Measurements from ENCODE around the gene CD22.
"Not testable (repeated sequence)": the region's sequence is repeated elsewhere in the genome, so short reads cannot be mapped to it uniquely, and the experiment has no call there.

Gene CD22

DNA sequence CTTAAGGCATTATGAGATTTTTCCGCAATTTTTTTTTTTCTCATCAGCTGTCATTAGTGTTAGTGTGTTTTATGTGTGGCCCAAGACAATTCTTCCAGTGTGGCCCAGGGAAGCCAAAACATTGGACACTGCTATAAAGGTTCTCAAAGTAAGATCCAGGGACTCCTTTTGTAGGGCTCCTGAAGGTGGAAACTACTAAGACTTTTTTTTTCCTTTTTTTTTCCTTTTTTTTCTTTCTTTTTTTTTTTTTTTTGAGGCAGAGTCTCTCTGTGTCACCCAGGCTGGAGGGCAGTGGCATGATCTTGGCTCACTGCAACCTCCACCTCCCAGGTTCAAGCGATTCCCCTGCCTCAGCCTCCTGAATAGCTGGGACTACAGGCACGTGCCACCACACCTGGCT is 43.5 kb upstream of the CD22 start:
- H3K9me3 ChIP-seq (ENCODE audit: control insufficient read depth, insufficient read depth, low read depth, low read length); H3K27ac ChIP-seq (ENCODE audit: extremely low read depth, low read depth, low read length); H3K4me3 ChIP-seq (ENCODE audit: low read depth, low read length); H3K36me3 ChIP-seq (ENCODE audit: control insufficient read depth in 2 of 2, insufficient read depth in 1 of 2, low read length in 2 of 2); H3K4me1 ChIP-seq (ENCODE audit: control insufficient read depth, insufficient read depth, low read length): not testable (repeated sequence)
- TF ChIP-seq, protein P1, sequence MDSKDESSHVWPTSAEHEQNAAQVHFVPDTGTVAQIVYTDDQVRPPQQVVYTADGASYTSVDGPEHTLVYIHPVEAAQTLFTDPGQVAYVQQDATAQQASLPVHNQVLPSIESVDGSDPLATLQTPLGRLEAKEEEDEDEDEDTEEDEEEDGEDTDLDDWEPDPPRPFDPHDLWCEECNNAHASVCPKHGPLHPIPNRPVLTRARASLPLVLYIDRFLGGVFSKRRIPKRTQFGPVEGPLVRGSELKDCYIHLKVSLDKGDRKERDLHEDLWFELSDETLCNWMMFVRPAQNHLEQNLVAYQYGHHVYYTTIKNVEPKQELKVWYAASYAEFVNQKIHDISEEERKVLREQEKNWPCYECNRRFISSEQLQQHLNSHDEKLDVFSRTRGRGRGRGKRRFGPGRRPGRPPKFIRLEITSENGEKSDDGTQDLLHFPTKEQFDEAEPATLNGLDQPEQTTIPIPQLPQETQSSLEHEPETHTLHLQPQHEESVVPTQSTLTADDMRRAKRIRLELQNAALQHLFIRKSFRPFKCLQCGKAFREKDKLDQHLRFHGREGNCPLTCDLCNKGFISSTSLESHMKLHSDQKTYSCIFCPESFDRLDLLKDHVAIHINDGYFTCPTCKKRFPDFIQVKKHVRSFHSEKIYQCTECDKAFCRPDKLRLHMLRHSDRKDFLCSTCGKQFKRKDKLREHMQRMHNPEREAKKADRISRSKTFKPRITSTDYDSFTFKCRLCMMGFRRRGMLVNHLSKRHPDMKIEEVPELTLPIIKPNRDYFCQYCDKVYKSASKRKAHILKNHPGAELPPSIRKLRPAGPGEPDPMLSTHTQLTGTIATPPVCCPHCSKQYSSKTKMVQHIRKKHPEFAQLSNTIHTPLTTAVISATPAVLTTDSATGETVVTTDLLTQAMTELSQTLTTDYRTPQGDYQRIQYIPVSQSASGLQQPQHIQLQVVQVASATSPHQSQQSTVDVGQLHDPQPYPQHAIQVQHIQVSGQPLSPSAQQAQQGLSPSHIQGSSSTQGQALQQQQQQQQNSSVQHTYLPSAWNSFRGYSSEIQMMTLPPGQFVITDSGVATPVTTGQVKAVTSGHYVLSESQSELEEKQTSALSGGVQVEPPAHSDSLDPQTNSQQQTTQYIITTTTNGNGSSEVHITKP (tag by site-specific recombination; IDR thresholded peaks at IDR 0.05), result peak; percentile 51
- TF ChIP-seq, protein P2, sequence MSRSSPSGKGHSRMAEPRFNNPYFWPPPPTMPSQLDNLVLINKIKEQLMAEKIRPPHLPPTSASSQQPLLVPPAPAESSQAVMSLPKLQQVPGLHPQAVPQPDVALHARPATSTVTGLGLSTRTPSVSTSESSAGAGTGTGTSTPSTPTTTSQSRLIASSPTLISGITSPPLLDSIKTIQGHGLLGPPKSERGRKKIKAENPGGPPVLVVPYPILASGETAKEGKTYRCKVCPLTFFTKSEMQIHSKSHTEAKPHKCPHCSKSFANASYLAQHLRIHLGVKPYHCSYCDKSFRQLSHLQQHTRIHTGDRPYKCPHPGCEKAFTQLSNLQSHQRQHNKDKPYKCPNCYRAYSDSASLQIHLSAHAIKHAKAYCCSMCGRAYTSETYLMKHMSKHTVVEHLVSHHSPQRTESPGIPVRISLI (tag by site-specific recombination; IDR thresholded peaks at IDR 0.05), result peak; percentile 94
- CTCF ChIA-PET, result interaction anchor here (1.1 to 3.7 kb wide), 2 partner anchors 10 to 16 kb away, joined by 3 to 17 read pairs; no protein-coding TSS in a partner anchor
- POLR2A ChIA-PET, result interaction anchor here (0.7 to 4.7 kb wide), 2 partner anchors 16 to 200 kb away, joined by 3 to 17 read pairs; partner anchors contain the start of gene USF2

DNA sequence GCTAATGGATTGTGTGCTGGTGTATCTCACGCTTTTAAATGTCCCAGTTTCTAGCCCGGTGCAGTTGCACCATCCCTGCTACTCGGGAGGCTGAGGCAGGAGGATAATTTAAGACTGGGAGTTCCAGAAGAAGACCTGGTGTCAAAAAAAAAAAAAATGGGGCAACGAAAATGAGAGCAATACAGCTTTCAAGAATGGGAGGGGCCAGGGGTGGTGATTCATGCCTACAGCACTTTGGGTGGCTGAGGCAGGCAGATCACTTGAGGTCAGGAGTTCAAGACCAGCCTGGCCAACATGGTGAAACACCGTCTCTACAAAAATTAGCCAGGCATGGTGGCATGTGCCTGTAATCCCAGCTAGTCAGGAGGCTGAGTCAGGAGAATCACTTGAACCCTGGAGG is 42.9 kb upstream of the CD22 start:
- H3K36me3 ChIP-seq (ENCODE audit: control insufficient read depth in 2 of 2, insufficient read depth in 1 of 2, low read length in 2 of 2); H3K4me3 ChIP-seq (ENCODE audit: low read depth, low read length); H3K4me1 ChIP-seq (ENCODE audit: control insufficient read depth, insufficient read depth, low read length); H3K27ac ChIP-seq (ENCODE audit: extremely low read depth, low read depth, low read length); H3K9me3 ChIP-seq (ENCODE audit: control insufficient read depth, insufficient read depth, low read depth, low read length): not testable (repeated sequence)
- TF ChIP-seq, protein P3, sequence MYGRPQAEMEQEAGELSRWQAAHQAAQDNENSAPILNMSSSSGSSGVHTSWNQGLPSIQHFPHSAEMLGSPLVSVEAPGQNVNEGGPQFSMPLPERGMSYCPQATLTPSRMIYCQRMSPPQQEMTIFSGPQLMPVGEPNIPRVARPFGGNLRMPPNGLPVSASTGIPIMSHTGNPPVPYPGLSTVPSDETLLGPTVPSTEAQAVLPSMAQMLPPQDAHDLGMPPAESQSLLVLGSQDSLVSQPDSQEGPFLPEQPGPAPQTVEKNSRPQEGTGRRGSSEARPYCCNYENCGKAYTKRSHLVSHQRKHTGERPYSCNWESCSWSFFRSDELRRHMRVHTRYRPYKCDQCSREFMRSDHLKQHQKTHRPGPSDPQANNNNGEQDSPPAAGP (tag by site-specific recombination; IDR thresholded peaks at IDR 0.05), result 0 out of 2 replicates have a peak, but pooled peaks have one; percentile 34
- CTCF ChIA-PET, result interaction anchor here (3.7 kb wide), 1 partner anchor 11 kb away, joined by 17 read pairs; no protein-coding TSS in a partner anchor
- POLR2A ChIA-PET, result interaction anchor here (0.7 to 4.7 kb wide), 2 partner anchors 17 to 199 kb away, joined by 3 to 17 read pairs; partner anchors contain the start of gene USF2

DNA sequence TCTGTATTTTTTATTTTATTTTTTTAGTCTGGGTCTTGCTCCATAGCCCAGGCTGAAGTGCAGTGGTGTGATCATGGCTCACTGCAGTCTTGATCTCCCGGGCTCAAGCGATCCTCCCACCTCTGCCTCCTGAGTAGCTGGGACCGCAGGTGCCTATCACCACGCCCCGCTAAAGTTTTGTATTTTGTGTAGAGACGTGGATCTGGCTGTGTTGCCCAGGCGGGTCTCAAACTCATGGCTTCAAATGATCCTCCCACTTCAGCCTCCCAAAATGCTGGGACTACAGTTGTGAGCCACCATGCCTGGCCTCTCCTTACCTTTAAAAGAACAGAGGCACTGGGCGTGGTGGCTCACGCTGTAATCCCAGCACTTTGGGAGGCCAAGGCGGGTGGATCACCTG is 41.3 kb upstream of the CD22 start:
- POLR2A ChIA-PET, result interaction anchor here (4.7 kb wide), 1 partner anchor 19 kb away, joined by 17 read pairs; the partner anchor contains the start of gene USF2
- Histone ChIP-seq H3K36me3 (ENCODE audit: control insufficient read depth in 2 of 2, insufficient read depth in 1 of 2, low read length in 2 of 2) (no peaks in the 10 kb centered on the region), H3K4me1 (ENCODE audit: control insufficient read depth, insufficient read depth, low read length) (peaks cover 8% of the 10 kb centered on the region), H3K27ac (ENCODE audit: extremely low read depth, low read depth, low read length) (no peak overlapping the region), H3K9me3 (ENCODE audit: control insufficient read depth, insufficient read depth, low read depth, low read length) (no peaks in the 10 kb centered on the region), H3K4me3 (ENCODE audit: low read depth, low read length) (no peak overlapping the region)
- CTCF ChIA-PET, result interaction anchor here (0.5 to 3.7 kb wide), 11 partner anchors 13 to 1288 kb away, joined by 3 to 17 read pairs (median 3); no protein-coding TSS in a partner anchor
- TF ChIP-seq, protein P4, sequence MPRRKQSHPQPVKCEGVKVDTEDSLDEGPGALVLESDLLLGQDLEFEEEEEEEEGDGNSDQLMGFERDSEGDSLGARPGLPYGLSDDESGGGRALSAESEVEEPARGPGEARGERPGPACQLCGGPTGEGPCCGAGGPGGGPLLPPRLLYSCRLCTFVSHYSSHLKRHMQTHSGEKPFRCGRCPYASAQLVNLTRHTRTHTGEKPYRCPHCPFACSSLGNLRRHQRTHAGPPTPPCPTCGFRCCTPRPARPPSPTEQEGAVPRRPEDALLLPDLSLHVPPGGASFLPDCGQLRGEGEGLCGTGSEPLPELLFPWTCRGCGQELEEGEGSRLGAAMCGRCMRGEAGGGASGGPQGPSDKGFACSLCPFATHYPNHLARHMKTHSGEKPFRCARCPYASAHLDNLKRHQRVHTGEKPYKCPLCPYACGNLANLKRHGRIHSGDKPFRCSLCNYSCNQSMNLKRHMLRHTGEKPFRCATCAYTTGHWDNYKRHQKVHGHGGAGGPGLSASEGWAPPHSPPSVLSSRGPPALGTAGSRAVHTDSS (tag by site-specific recombination; IDR thresholded peaks at IDR 0.05), result no peak
- peak; percentile 72; the same call in 1 of the 2 replicates for TF ChIP-seq ZNF121 (tag by site-specific recombination; IDR thresholded peaks at IDR 0.05)

DNA sequence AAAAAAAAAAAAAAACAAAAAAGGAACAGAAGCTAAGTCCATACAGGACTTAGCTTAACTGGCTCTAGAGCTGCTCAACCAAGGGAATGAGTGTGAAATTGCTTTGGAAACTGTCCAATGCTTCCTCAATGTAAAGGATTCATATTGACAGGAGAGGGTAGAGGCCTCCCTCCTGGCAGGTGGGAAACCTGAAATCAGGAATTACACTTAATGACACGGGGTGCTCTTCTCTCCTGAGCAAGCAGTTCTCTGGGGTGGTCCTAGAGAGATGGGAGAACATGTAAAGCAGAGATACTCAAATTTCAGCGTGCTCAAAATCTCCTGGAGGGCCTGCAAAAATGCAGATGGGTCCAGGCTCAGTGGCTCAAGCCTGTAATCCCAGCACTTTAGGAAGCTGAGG is 40.7 kb upstream of the CD22 start:
- no peak overlapping the region for H3K4me3 ChIP-seq (ENCODE audit: low read depth, low read length)
- POLR2A ChIA-PET, result interaction anchor here (4.7 kb wide), 1 partner anchor 19 kb away, joined by 17 read pairs; the partner anchor contains the start of gene USF2
- no peak overlapping the region for H3K27ac ChIP-seq (ENCODE audit: extremely low read depth, low read depth, low read length)
- CTCF ChIA-PET, result interaction anchor here (0.6 to 3.7 kb wide), 11 partner anchors 13 to 304 kb away, joined by 3 to 17 read pairs (median 4); no protein-coding TSS in a partner anchor
- no peaks in the 10 kb centered on the region for H3K9me3 ChIP-seq (ENCODE audit: control insufficient read depth, insufficient read depth, low read depth, low read length)
- H3K36me3 ChIP-seq (ENCODE audit: control insufficient read depth in 2 of 2, insufficient read depth in 1 of 2, low read length in 2 of 2), result no peaks in the 10 kb centered on the region
- H3K4me1 ChIP-seq (ENCODE audit: control insufficient read depth, insufficient read depth, low read length), result peaks cover 8% of the 10 kb centered on the region
- TF ChIP-seq ZNF677 (tag by site-specific recombination; IDR thresholded peaks at IDR 0.05) (no peak), ZNF112 (tag by site-specific recombination; IDR thresholded peaks at IDR 0.05) (no peak), BCL11B (tag by site-specific recombination; IDR thresholded peaks at IDR 0.05; ENCODE audit: low read depth) (no peak), ZNF423 (tag by site-specific recombination; IDR thresholded peaks at IDR 0.05) (no peak), ZNF555 (tag by site-specific recombination; conservative IDR thresholded peaks at IDR 0.05) (no peak), ZBTB21 (tag by site-specific recombination; IDR thresholded peaks at IDR 0.05) (no peak), ZNF266 (tag by site-specific recombination; IDR thresholded peaks at IDR 0.05; ENCODE audit: low read depth) (no peak)
- TF ChIP-seq, protein P4 (tag by site-specific recombination; IDR thresholded peaks at IDR 0.05), result no peak
- TF ChIP-seq, protein P5, sequence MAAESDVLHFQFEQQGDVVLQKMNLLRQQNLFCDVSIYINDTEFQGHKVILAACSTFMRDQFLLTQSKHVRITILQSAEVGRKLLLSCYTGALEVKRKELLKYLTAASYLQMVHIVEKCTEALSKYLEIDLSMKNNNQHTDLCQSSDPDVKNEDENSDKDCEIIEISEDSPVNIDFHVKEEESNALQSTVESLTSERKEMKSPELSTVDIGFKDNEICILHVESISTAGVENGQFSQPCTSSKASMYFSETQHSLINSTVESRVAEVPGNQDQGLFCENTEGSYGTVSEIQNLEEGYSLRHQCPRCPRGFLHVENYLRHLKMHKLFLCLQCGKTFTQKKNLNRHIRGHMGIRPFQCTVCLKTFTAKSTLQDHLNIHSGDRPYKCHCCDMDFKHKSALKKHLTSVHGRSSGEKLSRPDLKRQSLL (tag by site-specific recombination; IDR thresholded peaks at IDR 0.05), result no peak
- TF ChIP-seq, protein P6, sequence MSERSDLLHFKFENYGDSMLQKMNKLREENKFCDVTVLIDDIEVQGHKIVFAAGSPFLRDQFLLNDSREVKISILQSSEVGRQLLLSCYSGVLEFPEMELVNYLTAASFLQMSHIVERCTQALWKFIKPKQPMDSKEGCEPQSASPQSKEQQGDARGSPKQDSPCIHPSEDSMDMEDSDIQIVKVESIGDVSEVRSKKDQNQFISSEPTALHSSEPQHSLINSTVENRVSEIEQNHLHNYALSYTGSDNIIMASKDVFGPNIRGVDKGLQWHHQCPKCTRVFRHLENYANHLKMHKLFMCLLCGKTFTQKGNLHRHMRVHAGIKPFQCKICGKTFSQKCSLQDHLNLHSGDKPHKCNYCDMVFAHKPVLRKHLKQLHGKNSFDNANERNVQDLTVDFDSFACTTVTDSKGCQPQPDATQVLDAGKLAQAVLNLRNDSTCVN (tag by site-specific recombination; optimal IDR thresholded peaks at IDR 0.05), result no peak
